OCI-M2 (cell line): Measurements from ENCODE around the gene FAM24B.

Experiments used
- DNase-seq: peaks from one replicate; lab custom pipeline; 2025; ENCODE audit not compliant: unreplicated experiment; lab: John Stamatoyannopoulos, UW

Gene FAM24B

GRCh38 chr10:122828716-122829255 lies 50.6 kb downstream of the FAM24B start:
- DNase-seq = no peak

- DNase-seq = no peak
Observed at GRCh38 chr10:122827302-122827701, 52.1 kb downstream of the FAM24B start.

- no peak for DNase-seq
Observed at GRCh38 chr10:122822973-122823690, 56.2 kb downstream of the FAM24B start.

GRCh38 chr10:122821808-122822207 lies 57.6 kb downstream of the FAM24B start:
- no peak for DNase-seq

GRCh38 chr10:122815458-122815857 lies 63.9 kb downstream of the FAM24B start:
- DNase-seq = no peak

- no peak for DNase-seq
Observed at GRCh38 chr10:122814493-122814892, 64.9 kb downstream of the FAM24B start.

GRCh38 chr10:122812751-122813150 lies 66.6 kb downstream of the FAM24B start:
- DNase-seq = no peak

GRCh38 chr10:122802282-122802681 lies 77.1 kb downstream of the FAM24B start:
- no peak for DNase-seq
